Adrenal gland (tissue), 12 donors: ENCODE results near the gene SLC36A3. TPM values are rescaled to one million over a fixed set of nuclear protein-coding genes. Genes with fewer than 3 reads are reported as not detected.
A peak's percentile ranks its signal among the peaks of the same experiment; 100 is the strongest.

Experiments used
- DNase-seq, 7 donors: peaks; one replicate each; pipeline ENCODE4 v3.0.0-alpha.2; 2019 to 2020
- H3K27ac ChIP-seq, 5 donors: fragments of 200-600 bp; sonication (generic) in 4 of 5; 1 replicate in 3 of 5; 2 replicates in 2 of 5; pipeline versions ENCODE4 v1.5.1 to v1.8.0; 2016 to 2020; ENCODE audit warnings: mild to moderate bottlenecking in 1 of 5
- H3K27me3 ChIP-seq: fragments of 200-600 bp; 2 replicates; pipeline ENCODE4 v1.8.0; 2021
- H3K36me3 ChIP-seq, 2 donors: fragments of 200-600 bp; replicated peaks in 1 of 2; 1 replicate in 1 of 2; 2 replicates in 1 of 2; pipeline versions ENCODE4 v1.5.1 to v1.8.0; 2018 to 2022
- H3K4me1 ChIP-seq, 2 donors: fragments of 200-600 bp; replicated peaks in 1 of 2; 1 replicate in 1 of 2; 2 replicates in 1 of 2; pipeline versions ENCODE4 v1.5.1 to v1.8.0; 2018 to 2021
- H3K4me3 ChIP-seq, 4 donors: fragments of 200-600 bp; sonication (generic) in 3 of 4; one replicate each; pipeline ENCODE4 v1.5.1; 2016 to 2018
- H3K9me3 ChIP-seq, 3 donors: fragments of 200-600 bp; sonication (generic) in 1 of 3; replicated peaks in 1 of 3; 1 replicate in 2 of 3; 2 replicates in 1 of 3; pipeline versions ENCODE4 v1.5.1 to v1.8.0; 2016 to 2021
- POLR2A ChIP-seq, 2 donors: fragments of 450-650 bp; IDR thresholded peaks; one replicate each; pipeline ENCODE4 v1.6.1; 2017; ENCODE audit warnings: antibody characterized with exemption in 2 of 2, mild to moderate bottlenecking in 2 of 2, moderate library complexity in 1 of 2
- WGBS, 4 donors: extraction: QIAGEN DNeasy Blood & Tissue Kit in 2 of 4; methylation state at CpG; one replicate each; pipeline versions ENCODE4 v1.1.5 to v1.1.7; 2013 to 2017; 5-methylcytosine and 5-hydroxymethylcytosine counted together
- intact Hi-C, 2 donors: fragments of 100-400 bp; cut with DNase I; formaldehyde crosslinking; loops; one replicate each; pipeline versions ENCODE4 v1.14.1 to v1.15.0; 2022 to 2023
- polyA plus RNA-seq, 3 donors: library from polyadenylated mRNA; stranded (reverse); fragments of 200-250 nt in 2 of 3; fragments of 350-450 nt in 1 of 3; fragmentation: Illumina TruSeq in 1 of 3; extraction: RNeasy Lipid Tissue Mini Kit (QIAGEN cat#74804) in 1 of 3; gene quantifications; one replicate each; pipeline ENCODE4 v1.2.3, GENCODE V29; 2013 to 2014
- total RNA-seq, 9 donors: library from RNA; depleted of rRNA in 4 of 9; stranded (reverse); fragments of >200 nt in 4 of 9; fragments of 120-200 nt in 1 of 9; fragmentation: NEBNext Ultra II Directional in 1 of 9; extraction: Animal tissue kit (Norgen Biotek cat#: 25700) in 1 of 9; gene quantifications; one replicate each; pipeline versions ENCODE4 v1.1.0 to v1.2.4, GENCODE V29; 2013 to 2023
- TF ChIP-seq, protein P1 (sequence below), 6 experiments: fragments of 450-650 bp in 4 of 6; fragments of 200-600 bp in 2 of 6; sonication (generic) in 1 of 6; IDR thresholded peaks; 1 replicate in 5 of 6; 2 replicates in 1 of 6; pipeline versions ENCODE4 v1.5.1 to v1.8.0; 2016 to 2021; ENCODE audit warnings: antibody characterized with exemption in 6 of 6, mild to moderate bottlenecking in 2 of 6, moderate library complexity in 1 of 6
- donor health status: healthy with polysubstance abuse.
- donor health status: Bipolar disorder and iron deficiency.
- donor health status: DM: yes; HTN: yes; CAD: no.
- donor health status: DM: no; HTN: no; CAD: no.
- donor health status: DM: no; HTN: no; CAD: no.
- donor health status: DM: yes; HTN: yes; CAD: no.

The SLC36A3 gene
- total and polyA plus RNA-seq, 12 donors: not detected

- no peaks in the 10 kb centered on the region for H3K9me3 ChIP-seq
- intact Hi-C loops: no loop called here
- no peaks in the 10 kb centered on the region for H3K27me3 ChIP-seq
- H3K4me1 ChIP-seq: no peaks in the 10 kb centered on the region
- no peak overlapping the region for H3K27ac ChIP-seq
- H3K4me3 ChIP-seq: no peak overlapping the region
- no peaks in the 10 kb centered on the region for H3K36me3 ChIP-seq
- WGBS, 4 donors: 24 to 85% (median 65%) methylated on average over 6 of the region's 6 CpGs
- DNase-seq: peak in 6 of 7 donors; percentile 25 to 71 (median 45)
- TF ChIP-seq, protein P1, sequence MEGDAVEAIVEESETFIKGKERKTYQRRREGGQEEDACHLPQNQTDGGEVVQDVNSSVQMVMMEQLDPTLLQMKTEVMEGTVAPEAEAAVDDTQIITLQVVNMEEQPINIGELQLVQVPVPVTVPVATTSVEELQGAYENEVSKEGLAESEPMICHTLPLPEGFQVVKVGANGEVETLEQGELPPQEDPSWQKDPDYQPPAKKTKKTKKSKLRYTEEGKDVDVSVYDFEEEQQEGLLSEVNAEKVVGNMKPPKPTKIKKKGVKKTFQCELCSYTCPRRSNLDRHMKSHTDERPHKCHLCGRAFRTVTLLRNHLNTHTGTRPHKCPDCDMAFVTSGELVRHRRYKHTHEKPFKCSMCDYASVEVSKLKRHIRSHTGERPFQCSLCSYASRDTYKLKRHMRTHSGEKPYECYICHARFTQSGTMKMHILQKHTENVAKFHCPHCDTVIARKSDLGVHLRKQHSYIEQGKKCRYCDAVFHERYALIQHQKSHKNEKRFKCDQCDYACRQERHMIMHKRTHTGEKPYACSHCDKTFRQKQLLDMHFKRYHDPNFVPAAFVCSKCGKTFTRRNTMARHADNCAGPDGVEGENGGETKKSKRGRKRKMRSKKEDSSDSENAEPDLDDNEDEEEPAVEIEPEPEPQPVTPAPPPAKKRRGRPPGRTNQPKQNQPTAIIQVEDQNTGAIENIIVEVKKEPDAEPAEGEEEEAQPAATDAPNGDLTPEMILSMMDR (IDR thresholded peaks at IDR 0.05): peak in 5 of 6 experiments; percentile 17 to 57 (median 47)
- TF ChIP-seq POLR2A (IDR thresholded peaks at IDR 0.05): no peak
Observed at GRCh38 chr5:151298063-151298855, 5.3 kb downstream of the SLC36A3 start.

DNA sequence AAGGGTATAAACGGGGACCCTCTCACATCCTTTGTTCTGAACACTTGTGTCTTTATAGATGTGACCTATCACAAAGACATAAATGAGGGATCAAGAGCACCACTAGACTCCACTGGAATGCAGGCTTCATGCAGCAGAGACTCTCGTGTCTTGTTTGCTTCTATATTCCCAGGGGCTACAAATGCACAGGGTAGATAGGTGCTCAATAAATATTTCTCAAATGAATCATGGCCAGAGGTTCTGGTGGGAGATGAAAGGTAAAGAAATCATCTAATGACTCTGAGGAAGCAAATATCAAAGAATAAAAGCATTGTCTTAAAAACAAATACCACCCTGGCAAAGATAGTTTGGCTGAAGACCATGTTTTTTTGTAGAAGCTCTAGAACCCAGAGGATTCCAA lies 6.6 kb downstream of the SLC36A3 start:
- 70 to 83% (median 75%) methylated on average over 2 of the region's 2 CpGs for WGBS, 4 donors
- Histone ChIP-seq H3K27ac (no peak overlapping the region), H3K4me1 (no peaks in the 10 kb centered on the region), H3K36me3 (no peaks in the 10 kb centered on the region), H3K4me3 (no peak overlapping the region), H3K27me3 (no peaks in the 10 kb centered on the region), H3K9me3 (no peaks in the 10 kb centered on the region)
- TF ChIP-seq POLR2A (IDR thresholded peaks at IDR 0.05): no peak
- DNase-seq: no peak
- intact Hi-C loops: no loop called here

DNA sequence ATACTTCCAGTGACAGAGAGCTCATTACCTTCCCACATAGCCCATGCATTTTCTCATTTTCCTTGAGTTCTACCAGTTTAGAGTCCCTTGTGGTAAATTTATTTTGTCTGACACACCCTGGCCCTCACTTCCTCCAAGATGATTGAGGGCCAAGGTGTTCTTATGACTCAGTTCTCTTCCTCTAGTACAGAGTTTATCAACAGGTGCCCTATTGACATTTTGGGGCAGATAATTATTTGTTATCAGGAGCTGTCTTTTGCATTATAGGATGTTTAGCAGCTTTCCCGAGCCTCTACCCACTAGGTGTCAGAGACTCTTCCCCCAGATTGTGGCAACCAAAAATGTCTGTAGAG lies 7.1 kb downstream of the SLC36A3 start:
- no peaks in the 10 kb centered on the region for H3K36me3 ChIP-seq
- intact Hi-C loops: no loop called here
- no peaks in the 10 kb centered on the region for H3K9me3 ChIP-seq
- 67 to 77% (median 71%) methylated on average over 1 of the region's 1 CpG for WGBS, 4 donors
- TF ChIP-seq POLR2A (IDR thresholded peaks at IDR 0.05): no peak
- TF ChIP-seq, protein P1 (IDR thresholded peaks at IDR 0.05): no peak
- H3K27me3 ChIP-seq: no peaks in the 10 kb centered on the region
- H3K4me3 ChIP-seq: no peak overlapping the region
- no peak overlapping the region for H3K27ac ChIP-seq
- DNase-seq: no peak
- no peaks in the 10 kb centered on the region for H3K4me1 ChIP-seq

- no peaks in the 10 kb centered on the region for H3K4me1 ChIP-seq
- no peak overlapping the region for H3K27ac ChIP-seq
- 43 to 63% (median 50%) methylated on average over 7 of the region's 7 CpGs for WGBS, 4 donors
- no peaks in the 10 kb centered on the region for H3K27me3 ChIP-seq
- TF ChIP-seq, protein P1 (IDR thresholded peaks at IDR 0.05): no peak
- no peak for TF ChIP-seq POLR2A (IDR thresholded peaks at IDR 0.05)
- intact Hi-C loops: no loop called here
- H3K36me3 ChIP-seq: no peaks in the 10 kb centered on the region
- no peaks in the 10 kb centered on the region for H3K9me3 ChIP-seq
- H3K4me3 ChIP-seq: no peak overlapping the region
- no peak for DNase-seq
Observed at GRCh38 chr5:151295791-151296477, 7.6 kb downstream of the SLC36A3 start.
